Amniotic stem cell (primary cell): ENCODE measurements around the gene STON2.
"Not testable (repeated sequence)": the region's sequence is repeated elsewhere in the genome, so short reads cannot be mapped to it uniquely, and the experiment has no call there.

ENCODE experiments used
- DNase-seq: peaks from one replicate; lab custom pipeline; 2025; lab: John Stamatoyannopoulos, UW

The STON2 gene

DNA sequence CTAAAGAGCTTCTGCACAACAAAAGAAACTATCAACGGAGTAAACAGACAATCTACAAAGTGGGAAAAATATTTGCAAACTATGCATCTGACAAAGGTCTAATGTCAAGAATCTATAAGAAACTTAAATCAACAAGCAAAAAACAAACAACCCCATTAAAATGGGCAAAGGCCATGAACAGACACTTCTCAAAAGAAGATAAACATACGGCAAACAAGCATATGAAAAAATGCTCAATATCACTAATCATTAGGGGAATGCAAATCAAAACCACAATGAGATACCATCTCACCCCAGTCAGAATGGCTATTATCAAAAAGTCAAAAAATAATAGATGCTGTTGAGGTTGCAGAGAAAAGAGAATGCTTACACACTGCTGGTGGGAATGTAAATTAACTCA is 20.1 kb downstream of the STON2 start:
- not testable (repeated sequence) for DNase-seq

DNA sequence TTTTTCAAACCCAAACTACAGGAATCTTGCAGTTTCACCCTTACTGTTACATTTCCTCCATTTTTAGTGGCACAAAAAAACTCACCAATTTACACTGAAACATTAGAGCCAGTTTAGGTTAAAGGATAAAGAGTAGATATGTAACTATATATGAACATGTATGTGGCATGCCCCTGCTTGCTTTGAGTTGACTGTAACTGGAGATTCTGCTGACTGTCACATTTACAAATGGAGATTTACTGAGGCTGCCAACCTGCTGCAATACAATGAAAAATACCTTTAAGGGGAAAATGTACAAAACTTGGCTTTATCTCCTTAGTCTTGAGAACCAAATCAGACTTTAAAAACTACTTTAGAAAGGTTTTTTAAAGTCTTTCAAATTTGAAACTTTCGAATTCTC is 28.3 kb downstream of the STON2 start:
- no peak for DNase-seq

DNA sequence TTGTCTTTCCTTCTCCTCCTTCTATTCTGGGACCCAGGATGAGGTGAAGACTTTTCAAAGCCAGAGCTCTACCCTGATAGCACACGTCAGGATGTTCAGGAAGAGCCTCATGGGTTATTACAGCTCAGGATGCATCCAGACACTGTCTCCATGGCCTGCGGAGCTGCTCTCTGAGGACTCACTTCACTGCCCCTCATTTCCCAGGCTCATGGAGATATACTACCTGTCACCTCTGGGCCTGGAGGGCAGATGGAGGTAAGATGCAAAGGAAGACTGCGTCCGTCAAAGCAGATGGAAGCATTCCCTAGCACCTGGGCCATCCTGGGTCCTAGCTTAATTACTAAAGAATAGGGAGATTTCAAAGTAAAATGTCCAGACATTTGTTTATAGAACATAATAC is 32.6 kb downstream of the STON2 start:
- DNase-seq = no peak

DNA sequence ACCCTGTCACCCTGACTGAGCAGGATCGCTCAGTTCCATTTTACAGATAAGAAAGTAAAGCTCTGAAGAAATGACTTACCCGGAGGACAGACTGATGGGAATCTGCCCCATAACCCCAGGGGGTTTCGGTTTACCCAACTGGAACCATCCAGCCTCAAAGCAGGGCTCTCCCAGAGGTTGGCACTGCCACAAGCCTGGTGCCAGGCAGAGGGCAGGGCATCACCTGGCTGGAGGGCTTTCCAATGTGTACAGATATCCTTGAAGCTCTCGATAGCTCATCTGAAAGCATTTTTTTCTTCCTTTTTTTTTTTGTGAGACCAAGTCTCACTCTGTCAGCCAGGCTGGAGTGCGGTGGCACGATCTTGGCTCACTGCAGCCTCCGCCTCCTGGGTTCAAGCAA is 33.2 kb downstream of the STON2 start:
- no peak for DNase-seq

DNA sequence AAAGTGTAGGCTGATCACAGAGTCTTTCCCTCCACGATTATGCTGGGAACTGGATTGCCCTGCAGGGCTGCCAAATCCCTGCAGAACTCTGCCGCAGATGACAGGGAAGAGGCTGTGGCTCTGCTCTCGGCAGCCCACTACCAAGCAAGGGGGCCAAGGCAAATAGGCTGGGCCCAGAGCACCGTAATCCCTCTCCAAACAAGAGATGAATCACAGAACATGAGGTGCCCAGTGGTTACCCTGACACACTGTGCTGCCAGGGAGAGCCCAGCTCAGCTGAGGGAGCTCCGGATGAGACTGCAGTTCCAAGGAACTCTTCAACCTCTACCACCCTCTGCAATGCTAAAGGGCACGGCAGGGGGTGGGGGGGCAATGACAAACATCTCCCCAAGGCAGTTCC is 33.9 kb downstream of the STON2 start:
- no peak for DNase-seq

DNA sequence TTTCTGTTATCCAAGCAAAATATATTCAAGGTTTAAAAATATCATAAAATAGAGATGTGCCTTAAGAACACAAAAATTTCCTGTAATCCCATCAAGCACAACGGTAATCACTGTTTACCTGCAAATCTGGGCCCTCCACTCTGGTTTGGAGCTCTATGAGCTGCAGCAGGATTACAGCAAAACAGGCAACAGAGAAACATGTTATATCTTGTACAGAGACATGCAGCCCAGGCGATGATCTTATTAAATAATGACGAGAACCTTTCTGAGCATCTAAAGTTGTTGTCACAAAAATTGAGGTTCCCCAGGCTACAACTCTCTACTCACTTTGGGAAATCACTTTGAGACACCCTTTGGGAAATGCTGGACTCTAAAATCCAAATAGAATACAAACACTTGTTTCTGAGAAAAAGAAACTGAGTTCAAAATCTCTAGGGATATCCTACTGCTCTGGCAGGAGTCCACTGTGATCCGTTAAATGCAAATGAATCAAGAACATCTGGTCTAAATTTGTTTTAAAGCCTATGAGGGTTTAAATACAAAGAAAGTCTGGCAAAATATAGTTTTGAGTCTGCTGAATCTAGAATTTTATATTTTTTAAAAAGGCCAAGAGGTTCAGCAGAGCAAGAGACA is 36.3 kb downstream of the STON2 start:
- DNase-seq = no peak

DNA sequence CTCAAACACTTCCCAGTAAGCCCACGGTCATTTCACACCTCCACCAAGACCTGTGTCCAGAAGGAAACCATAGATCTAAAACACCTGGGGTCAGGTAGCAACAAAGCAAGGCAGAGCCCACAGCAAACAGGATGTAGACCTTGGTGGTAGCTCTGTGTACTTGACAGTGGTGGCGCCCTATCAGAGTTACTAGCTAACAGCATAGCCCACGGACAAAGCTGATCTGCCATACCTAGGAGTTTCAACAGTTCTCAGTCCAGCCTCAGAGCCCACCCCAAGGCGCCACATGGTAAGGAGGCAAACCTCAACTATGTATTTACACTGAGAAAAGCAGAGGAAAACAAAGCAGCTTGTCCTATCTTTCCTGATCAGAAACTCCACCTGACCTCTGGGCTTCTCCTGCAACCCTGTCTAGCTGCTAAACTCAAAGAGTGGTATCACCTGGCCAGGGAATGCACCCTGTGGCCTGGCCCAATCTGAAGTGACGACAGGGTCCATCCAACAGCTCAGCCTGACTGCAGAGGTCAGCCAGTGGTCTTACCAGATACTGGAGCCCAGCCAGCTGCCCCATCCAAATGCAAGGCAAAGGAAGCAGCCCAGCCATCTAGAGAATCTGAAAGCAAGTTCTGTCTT is 46.3 kb downstream of the STON2 start:
- no peak for DNase-seq

DNA sequence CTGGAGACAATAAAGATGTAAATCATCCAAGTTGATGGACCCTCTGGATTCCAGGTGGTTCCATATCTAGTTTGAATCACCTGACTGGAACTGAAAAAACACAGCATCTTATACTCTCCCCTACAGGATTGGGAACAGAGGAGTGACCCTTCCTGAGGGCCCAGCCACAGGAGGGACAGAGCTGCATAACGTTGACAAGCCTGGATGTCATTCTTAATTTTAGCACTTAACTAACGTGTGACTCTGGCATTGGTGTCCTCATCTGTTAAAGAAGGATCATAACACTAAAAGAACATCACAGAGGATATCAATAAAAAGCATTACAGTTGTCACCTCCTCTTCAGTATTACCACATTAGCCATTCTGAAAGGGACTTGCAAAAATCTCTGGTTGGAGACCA is 47.7 kb downstream of the STON2 start:
- no peak for DNase-seq

DNA sequence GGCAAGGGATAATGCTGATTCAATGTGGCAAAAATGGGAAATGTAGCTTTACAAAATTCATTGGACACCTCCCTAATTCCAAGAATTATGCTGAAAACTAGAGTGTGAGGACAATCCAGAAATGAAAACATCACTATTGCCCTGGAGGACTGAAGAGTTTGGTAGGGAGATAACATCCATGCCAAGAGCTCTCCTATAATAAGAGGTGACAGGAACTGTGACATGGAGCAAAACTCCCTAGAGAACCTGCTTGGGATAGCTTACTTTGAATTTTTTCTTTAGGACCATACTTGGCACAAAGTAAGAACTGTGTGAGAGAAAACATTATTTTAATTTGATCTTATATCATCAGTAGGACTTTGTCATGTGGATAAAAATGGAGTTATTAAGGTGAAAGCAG is 48.9 kb downstream of the STON2 start:
- DNase-seq = no peak

DNA sequence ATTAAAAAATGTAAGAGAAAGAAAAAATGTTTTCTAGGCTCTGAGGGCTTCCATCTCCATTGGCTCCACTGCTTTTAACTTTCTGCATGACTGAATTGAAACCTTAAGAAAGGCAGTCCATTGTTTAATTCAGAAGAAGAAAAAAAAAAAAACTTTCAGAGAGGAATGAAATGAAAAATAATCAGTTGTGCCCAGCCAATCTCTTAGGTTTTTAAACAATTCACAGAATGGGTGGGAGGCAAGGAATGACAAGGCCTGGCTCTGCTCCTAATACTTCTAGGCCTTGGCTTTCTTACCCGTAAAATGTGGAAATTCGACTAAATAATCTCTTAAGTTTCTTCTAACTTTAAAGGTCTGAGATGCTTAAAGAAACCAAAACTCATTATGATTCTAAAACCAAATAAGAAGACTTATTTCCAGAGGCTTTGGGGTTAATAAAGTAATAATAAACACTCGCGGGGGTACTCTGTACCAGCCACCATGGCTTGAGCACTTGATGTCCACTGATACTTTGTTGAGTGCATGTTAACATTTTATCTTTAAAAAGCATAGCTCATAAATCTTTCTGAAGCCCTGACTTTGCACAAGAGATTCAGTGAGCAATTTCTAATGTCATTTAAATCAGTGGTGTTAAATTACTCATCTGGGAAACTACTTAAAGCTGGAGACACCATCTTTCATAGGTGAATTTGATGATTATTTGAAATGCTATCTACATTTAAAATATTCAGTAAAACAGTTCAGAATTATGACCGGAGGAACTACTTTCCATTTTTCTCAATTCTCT is 49.6 kb downstream of the STON2 start:
- no peak for DNase-seq

DNA sequence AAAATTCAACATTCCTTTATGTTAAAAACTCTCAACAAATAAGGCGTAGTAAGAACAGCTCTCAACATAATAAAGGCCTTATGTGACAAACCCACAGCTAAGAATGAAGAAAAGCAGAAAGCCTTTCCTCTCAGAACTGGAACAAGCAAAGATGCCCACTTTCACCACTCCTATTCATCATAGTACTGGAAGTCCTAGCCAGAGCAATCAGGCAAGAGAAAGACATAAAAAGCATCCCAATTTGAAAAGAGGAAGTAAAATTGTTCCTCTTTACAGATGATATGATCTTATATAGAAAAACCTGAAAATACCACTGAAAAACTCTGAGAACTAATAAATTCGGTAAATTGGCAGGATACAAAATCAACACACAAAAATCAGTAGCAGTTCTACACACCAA is 52.1 kb downstream of the STON2 start:
- DNase-seq = no peak

DNA sequence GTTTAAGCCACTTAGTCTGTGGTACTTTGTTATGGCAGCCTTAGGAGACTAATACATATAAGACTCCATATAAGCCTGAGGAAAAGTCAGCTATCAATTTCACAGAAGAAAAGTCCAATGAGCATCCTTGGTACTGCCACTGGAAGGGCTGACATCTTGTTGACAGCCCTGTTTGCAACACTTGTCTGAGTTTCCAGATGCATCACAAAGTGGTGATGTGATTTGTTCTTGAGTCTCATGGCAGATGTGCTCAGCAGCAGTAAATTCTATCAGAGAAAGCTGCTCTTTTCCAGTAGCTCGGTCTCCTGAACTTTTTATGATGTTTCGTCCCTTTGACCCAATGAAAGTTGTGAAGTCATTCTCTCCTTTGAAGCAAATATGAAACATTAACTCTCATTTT is 54.3 kb downstream of the STON2 start:
- no peak for DNase-seq

DNA sequence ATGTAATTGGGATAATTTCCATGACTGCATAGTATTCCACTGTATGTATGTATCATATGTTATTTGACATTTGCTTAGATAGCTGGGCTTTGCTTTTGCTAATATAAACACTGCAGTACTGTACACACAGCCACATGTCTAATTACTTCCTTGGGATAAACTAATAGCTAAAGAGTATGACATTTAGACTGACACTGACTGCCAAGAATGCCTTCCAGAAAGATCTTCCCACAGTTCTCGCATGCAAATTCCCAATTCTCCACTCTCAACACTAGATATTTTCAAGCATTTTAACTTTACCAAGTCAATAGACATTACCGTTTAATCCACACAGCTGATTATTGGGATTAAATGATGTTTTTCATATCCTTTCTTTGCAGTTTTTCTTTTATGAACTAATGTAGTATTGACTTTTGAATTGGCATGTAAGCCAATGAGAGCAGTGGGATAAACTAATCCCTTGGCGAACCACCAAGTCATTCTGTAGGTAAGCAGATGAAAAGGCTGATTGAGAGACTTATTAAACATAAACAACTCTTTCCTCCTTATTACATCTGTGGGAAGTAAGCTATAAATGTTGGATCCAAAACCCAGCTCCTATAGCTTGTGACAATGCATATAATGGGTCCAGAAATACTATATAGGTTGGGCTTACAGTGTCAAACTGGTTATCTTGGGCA is 55.5 kb downstream of the STON2 start:
- no peak for DNase-seq

DNA sequence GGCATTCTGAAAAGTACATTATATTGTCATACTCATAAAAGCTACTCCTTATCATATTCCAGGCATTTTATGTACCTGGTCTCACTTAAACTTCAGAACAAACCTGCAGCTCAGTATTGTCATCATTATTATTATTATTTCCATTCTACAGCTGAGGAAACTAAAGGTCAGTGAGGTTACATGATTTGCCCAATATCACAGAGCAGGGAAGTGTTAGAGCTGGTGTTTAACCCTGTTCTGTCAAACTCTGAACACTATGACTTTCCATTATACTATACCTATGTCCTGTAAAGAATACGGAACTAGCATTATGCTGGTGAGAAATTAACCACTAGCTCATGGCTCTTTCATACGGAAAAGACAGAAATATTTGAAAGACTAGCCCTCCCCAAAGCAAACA is 56.4 kb downstream of the STON2 start:
- no peak for DNase-seq

DNA sequence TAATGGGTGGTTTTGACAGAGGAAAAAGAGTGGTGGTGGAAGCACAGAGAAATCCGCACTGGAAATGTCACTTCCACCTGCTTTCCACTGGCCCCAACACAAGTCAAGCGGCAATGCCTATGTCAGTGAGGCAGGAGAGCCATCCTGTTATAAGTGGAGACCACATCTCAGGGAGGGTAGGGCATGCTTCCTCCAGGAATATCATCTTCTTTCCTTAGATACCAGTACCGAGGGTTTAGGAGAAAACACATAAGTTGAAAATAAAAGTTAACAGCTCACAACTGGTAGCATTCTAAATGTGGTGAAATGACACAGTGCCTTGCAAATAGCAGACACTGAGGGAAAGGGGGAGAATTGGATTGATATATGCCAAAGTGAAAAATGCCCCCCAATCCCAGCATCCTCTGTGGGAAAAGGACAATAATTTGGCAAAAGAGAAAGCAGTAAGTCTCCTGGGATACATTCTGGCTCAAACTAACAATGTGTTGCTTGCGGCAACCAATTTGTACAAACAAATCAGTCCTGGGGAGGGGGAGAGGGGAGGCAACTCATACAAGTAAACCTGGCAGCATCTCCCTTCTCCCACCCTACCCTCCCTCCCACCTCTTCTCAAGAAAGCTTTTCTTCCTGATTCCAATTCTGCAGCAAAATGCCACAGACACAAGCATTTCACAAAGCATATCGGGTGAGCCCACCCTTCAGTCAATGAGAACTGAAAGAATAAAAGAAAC is 57.1 kb downstream of the STON2 start:
- DNase-seq = no peak

DNA sequence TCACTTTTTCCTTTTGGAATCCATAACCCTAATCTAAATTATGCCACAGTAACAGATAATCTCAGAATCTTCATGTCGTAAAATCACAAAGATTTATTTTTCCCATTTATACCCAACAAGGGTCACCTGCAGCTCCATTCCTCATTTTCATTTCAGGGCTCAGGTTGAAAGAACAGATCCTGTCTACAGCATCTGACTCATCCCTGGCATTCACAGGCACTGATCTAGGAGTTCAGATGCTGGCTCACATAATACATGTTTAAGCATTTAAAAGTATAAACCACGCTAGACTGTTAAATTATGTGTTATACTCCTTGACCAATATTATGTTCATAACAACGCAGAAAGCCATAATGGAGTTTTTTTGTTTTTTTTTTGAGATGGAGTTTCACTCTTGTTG is 58.3 kb downstream of the STON2 start:
- DNase-seq = no peak

DNA sequence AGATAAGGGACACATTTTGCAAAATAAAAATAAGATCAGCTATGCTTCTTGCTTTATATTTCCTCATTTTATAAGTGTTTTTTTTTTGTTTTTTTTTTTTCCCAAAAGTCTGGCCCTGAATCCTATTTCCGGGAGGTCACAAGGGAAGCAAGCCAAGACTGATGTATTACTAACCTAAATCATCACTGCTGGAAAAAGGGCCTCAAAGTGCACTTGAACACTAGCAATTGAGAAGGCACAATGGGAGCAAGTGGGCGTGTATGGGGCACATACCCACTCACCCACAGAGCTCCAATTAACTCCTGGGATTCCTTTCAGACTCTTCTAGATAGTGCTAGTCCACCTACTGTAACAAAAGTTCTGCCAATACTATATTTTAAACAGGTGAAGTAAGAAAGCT is 58.8 kb downstream of the STON2 start:
- DNase-seq = no peak

DNA sequence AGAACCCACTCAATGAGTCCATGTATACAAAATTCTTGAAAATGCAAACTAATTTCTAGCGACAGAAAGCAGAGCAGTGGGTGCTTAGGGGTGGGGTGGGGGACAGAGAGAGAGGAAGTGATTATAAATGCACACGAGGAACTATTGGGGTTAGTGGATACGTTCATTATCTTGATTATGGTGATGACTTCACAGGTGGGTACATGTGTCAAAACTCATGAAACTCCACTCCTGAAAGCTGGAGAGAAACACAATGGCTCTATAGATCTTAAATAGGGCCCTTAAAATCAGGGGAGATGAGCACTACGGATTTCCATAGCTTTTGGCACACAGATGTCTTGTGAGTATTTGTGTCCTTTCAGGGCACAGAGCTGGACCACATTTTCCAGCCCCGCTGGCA is 59.9 kb downstream of the STON2 start:
- DNase-seq = no peak

DNA sequence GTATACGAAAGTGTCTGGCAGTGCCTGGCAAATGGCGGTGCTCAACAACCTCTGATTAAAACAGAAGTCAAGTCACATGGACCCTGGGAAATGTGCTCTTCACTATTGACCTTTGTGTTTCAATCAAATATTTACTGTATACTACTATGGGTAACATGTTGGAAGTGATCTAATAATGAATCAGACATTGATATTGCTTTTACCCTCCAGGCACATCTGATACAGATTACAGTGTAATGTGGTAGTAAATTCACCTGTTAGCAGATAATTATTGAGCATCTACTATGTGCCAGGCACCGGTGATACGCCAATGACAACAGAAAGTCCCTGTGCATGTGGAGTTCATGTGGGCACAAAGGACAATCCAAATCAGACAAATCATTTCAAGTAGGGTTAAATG is 63.1 kb downstream of the STON2 start:
- DNase-seq = no peak

DNA sequence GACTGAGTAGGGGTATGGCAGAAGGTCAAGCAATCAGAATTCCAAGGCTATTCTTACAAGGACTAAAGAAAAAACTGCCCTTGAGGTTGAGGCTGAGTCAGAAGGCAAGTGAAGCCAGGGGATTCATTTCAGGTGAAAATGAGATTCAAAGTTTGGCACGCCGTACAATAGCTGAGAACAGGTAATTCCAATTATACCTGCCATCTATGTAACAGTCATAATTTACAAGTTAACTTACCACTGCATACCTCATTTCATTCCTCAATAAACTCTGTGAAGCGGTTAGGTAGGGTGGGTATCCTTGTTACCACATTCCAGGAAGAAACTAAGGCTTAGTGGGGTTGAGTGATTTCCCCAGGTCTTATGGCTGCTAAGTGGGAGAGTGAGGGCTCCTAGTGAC is 64.1 kb downstream of the STON2 start:
- DNase-seq = no peak

DNA sequence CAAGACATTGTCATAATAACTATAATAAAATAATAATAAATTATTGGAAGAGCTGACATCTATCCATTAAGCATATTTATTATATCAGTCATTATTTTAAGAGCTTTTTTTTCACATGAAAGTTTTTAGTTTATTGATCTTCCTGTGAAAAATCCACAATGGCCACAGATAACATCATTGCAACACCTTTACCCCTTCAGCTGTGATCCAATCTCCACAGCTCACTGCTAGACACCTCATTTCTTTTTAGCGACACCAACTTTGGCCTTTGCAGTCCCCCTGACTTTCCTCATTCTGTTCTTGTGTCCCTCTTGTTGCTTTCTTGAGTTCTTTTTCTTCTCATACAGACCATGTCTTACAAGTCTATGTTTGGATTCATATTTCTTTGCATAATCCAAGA is 67.4 kb downstream of the STON2 start:
- DNase-seq = no peak
